Activated CD4-positive, alpha-beta T cell treated with anti-CD3 and anti-CD28 coated beads, Interleukin-2, Interleukin-6, amounts not matched to agents 100 ng/mL and 50 ng/mL, durations not matched to agents 16 hours and 8 hours (primary cell): ENCODE results near the gene NUP62CL.
"Not testable (repeated sequence)": the region's sequence is repeated elsewhere in the genome, so short reads cannot be mapped to it uniquely, and the experiment has no call there.

Source experiments
- DNase-seq: peaks from one replicate; pipeline ENCODE4 v3.0.0-alpha.2; 2020

Gene NUP62CL, protein sequence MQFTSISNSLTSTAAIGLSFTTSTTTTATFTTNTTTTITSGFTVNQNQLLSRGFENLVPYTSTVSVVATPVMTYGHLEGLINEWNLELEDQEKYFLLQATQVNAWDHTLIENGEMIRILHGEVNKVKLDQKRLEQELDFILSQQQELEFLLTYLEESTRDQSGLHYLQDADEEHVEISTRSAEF

DNA sequence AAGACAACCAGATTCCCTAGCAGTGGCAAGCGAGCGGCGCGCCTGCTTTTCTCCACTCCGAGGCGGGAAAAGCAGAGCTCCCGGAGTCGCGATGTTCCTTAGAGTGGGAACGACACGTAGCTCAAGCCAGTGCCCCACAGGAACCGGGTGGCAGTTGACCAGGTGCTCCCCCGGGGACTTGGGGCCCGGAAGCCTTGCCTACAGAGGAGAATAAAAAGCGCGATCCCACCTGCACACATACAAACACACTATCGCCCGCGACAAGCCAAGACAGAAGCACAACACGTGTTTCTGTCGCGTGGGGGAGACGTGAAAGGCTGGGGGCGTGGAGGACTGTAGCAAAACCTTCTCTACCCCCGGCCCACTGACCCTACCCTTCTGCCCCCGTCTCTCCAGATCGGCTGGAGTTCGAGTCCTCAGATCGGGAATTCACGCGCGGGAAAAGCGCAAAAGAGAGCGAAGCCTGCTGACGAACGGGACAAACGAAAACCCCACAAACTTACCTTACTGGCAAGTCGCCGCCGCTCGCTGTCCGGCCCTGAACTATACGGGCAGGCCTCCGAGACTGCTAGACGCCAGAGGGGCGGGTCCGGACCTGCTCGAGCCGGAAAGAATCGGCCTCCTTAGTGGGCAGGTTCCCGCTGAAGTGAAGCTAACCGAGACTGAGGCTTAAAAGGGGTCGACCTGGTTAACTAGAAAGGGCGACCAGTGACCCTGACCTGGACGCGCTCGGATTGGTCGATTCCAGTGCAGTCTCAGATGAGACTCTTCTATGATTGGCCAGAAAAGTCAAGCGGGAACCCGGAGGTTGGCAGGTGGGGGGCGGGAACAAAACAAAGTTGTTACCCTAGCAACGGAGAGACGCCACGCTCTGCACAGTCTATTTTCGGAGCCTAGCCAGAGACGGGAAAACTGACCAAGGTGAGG is at the start of gene NUP62CL, which contains the start of gene DNAAF6:
Gene NUP62CL, minus strand, starts transcription at position 664 of the 927 bp plus-strand sequence. CDS start 31,287 bp downstream, outside the sequence.
Gene DNAAF6, plus strand, starts transcription at position 842 of the 927 bp plus-strand sequence. CDS start 6,265 bp downstream, outside the sequence.
- peak; percentile 81 for DNase-seq

DNA sequence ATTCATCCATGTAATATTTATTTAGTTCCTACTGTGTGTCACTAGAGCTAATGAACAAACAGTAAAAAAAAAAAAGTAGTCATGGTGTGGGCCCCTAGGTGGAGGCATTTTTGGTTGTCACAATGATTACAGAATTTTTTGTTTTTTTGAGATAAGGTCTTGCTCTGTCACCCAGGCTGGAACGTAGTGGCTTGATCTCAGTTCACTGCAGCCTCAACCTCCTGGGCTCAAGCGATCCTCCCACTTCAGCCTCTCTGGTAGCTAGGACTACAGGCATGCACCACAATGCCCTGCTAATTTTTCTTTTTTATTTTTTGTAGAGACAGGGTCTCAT is 22.2 kb upstream of the NUP62CL start:
- DNase-seq = no peak

DNA sequence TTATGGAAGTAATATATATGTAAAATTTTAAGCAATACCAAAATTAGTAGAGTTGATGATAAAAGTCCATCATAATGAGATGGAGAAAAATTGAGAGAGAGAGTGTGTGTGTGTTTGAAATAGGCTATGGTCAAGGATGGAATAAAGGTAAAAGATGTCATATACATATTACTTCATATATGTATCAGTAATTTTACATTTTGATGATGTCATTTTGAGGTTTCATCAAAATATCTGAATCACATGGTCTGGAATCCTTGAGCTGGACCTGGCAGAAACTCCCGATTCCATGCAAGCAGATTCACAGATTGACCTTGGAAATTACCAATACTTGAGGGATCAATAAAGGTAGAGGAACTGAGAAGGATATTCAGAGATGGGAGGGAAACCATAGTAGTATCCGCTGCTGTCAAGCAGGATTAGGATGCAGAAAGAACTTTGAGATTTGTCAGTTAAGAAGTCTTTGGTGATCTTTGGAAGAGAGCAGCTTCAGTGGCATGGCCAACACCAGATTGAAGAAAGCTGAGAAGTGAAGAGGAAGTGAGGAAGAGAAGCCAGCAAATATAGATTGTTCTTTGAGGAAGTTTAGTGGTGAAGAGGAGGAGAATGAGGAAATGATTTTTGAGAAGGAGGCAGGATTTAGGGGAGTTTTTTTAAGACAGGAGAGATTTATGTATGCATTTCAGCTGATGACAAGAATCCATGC is 21.7 kb upstream of the NUP62CL start:
- no peak for DNase-seq

DNA sequence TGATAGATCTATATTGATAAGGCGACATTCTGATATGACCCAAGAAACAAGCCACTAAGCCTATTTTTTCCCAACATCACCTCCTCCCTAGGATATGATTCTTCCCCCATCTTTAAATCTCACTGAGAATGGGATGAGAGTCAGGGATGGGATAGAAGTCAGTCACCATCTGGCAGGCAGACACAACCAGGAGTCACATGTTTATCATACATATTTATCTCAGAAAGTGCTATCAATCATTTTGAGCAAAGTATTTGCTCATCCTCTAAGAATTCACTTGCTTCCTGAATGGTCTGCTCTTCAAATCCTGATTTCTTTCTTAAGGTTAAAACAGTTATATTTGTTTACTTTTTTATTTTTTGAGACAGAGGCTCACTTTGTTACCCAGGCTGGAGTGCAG is 20.5 kb upstream of the NUP62CL start:
- no peak for DNase-seq

DNA sequence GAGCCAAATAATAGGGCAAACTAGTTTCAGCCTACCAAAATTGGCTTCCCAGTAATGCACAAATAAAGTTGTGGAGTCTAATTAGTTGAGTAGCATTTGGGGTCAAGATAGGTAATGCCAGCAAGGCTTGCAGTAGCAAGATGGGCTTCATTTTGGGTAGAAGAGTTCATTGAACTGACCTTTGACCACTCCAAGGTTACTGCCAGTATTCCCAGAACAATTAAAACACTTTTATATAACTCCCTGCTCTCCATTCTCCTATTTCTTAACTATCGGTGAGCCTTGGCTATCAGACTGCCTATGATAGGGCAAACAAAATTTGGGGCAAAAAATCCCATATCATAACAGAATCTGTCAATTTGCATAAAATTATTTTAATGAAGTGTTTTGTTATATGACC is 7.2 kb upstream of the NUP62CL start:
- DNase-seq = no peak

DNA sequence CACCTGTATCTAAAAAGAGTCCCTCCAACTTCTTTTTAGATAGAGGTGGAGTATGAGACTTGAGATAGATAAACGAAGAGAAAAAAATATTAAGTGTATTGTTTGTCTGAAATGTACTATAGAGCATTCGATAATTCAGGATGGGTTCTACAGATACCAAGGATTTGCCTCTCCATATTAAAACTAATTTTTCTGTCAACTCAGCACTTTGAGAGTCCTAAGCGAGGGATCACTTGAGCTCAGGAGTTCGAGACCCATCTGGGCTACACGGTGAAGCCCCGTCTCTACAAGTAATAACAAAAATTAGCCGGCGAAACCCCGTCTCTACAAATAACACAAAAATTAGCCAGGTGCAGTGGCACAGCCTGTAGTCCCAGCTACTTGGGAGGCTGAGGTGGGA is 1.7 kb upstream of the NUP62CL start:
- no peak for DNase-seq

DNA sequence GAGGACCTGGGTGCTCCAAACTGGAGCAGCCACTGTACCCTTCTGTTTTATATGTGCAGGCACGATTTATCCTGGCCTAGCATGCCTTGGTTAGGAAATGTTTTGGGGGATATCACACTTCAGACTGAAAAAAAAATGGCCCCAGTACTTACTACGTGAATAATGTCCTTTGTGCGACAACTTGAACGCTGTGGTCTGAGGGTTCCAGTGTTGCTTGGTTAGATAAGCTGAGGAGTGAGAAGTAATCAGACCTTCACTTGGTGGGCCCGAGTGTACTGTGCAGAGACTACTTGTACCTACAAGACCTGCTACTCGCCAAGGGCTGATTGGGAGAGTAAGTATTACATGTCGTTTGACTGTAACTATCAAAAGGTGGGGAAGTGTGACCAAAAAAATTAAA is 856 bp upstream of the NUP62CL start:
- no peak for DNase-seq

DNA sequence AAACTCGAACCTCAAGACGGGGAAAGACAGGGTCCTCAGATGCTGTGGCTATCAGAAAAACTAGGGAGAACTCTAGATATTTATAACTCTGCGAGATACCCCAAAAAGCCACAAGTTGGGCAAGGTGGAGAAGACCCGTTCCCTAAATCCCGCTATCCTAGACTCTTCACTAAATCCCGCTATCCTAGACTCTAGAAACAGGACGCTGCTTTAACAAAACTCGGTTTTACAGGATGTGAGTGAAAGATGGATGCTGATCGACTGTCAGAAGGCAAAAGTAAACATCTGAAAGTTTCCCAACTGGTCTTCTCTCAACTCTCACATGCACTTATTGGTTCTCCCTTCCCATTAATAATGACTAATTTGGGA is 448 bp upstream of the NUP62CL start:
- DNase-seq = no peak

DNA sequence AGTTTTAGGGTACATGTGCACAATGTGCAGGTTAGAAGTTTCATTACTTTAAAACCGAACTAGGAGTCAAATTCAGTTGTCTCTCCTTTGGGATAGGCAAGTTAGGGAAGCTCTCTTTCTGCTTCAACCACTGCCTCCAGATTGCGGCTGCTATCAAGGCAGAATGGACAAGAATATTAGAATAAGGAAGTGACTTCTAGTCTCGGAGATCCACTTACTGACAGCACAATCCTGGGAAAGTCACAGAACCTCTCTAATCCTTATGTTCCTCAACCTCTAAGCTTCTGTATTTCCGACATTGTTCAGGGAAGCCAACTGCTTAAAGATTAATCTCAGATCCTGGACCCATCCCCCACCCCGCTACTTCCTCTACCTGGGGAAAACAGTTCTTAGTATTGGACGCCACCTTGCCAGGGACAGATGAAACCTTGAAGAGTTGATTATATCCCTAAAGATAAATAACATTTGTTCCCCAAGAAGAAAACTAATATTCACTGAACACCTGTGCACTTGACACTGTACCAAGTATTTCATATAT is 2.1 kb downstream of the NUP62CL start:
- no peak for DNase-seq

DNA sequence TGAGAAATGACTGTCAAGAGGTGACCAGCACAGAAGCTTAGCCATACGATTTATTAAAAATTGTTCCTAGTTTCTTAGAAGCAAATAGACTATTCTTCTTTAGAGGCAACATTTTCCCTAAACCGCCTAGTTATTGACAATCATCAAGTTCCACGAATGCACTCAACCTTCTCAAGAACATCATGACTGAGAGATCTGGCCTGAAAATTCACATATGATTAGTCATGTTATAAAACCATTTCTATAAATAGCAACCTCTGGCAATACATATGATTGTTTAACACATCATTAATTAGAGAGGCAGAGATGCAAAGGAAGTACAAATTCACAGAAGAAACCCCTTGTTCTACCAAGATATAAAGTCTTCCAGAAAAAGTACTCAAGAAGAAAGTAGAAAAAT is 6.7 kb downstream of the NUP62CL start:
- no peak for DNase-seq

DNA sequence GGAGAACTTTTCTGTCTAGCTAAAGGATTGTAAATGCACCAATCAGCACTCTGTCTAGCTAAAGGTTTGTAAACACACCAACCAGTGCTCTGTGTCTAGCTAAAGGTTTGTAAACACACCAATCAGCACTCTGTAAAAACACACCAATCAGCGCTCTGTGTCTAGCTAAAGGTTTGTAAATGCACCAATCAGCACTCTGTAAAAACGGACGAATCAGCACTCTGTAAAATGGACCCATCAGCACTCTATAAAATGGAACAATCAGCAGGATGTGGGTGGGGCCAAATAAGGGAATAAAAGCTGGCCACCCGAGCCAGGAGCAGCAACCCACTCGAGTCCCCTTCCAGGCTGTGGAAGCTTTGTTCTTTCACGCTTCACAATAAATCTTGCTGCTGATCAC is 8.2 kb downstream of the NUP62CL start:
- DNase-seq = not testable (repeated sequence)

DNA sequence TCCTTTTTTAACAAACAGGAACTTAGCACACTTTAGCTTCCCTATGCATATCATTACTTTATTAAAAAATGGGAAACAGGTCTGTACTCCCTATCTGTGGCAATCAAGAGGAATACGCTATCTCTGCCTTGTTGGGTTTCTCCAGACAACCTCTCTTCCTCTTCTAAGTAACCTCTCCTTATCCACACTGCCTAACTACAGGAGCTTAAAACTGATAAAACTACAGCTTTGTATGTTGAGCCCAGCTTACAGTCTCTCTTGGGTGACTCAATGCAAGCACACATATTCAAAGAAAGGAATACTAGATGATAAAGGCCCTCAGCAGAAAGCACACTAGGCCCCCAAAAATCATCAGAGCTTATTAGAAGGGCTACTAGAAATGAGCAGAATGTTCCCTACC is 8.9 kb downstream of the NUP62CL start:
- DNase-seq = no peak

DNA sequence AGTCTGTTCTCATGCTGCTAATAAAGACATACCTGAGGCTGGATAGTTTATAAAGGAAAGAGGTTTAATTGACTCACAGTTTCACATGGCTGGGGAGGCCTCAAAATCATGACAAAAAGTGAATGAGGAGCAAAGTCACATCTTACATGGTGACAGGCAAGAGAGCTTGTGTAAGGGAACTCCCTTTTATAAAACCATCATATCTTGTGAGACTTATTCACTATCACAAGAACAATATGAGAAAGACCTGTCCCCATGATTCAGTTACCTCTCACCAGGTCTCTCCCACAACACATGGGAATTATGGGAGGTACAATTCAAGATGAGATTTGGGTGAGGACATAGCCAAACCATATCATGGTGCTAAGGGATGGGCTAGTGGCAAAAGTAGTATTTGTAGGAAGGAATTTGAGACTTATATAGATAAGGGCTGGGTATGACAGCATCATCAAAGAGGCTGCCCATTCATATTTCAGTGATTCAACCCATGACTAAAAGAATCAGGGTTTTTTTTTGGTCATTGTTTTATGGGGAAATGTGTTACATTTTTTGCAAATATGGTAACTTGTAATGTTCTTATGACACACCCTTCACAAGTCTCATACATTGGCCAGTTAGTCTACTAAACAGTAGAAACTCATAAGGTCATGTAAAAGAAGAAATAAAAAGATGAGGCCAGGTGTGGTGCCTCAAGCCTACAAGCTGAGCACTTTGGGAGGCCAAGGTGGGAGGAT is 34.7 kb downstream of the NUP62CL start:
- no peak for DNase-seq

DNA sequence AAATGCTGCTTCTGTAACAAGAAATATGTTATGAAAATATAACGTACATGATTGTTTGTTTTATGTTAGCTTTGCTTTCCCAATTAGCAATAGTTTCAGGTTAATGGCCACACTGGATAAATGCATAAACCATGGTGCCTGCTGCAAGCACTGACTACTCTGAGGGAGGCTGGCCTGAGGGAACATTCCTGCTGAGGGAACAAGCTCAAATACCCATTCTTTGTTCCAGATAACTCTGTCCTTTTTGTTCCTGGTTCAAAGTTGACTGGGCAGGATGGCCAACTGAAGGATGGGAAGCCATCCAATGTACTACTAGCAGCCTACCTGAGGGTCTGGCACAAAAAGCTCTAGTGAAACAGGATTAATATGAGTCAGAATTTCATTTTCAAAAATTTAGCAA is 37.5 kb downstream of the NUP62CL start:
- no peak for DNase-seq

DNA sequence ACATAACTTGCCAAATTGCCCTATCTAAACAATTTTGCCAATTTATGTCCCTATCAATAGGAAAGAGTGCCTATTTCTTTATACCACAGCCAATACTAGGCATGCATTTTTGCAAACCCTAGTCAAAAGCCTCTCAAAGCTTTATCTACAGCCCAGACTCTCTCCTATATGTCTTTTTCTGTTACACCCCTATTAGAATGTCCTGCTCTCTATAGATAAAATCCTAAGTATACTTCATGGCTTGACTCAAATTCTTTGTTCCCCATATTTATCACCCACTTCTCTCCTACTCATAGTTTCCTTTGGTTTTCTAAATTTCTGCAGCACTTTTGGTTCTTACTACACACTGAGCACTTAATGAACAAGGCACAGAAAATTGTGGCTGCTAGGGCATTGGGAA is 38.0 kb downstream of the NUP62CL start:
- no peak for DNase-seq

DNA sequence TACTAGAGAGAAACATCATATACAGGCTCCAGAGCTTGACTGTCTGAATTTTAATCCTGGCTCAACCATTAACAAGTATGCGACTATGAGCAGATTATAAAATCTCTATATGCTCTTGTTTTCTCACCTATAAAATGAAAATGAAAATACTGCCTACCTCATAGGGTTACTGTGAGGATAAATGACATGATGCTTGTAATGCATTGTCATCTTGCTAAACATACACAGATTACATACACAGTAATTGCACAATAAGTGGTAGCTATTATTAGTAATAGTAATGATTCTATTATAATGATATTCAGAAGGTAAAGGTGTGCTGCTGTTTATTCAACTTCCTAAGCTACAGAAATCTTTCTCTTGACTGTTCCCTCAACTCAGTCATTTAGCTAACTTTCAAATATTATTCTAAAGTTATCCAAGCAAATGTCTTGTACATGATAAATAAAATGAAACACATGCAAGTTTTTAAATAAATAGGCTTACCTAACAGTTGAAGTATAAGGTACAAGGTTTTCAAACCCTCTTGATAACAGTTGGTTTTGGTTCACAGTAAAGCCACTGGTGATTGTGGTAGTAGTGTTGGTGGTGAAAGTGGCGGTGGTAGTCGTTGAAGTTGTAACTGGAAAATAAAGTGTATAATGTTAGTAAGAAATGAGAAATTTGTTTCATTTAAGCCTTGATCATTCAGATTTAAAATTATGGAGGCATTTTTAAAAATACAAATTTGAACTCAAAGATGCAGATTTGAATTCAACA is 38.9 kb downstream of the NUP62CL start:
- no peak for DNase-seq

DNA sequence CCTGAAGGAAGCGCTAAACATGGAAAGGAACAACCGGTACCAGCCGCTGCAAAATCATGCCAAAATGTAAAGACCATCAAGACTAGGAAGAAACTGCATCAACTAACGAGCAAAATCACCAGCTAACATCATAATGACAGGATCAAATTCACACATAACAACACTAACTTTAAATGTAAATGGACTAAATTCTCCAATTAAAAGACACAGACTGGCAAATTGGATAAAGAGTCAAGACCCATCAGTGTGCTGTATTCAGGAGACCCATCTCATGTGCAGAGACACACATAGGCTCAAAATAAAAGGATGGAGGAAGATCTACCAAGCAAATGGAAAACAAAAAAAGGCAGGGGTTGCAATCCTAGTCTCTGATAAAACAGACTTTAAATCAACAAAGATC is 48.6 kb downstream of the NUP62CL start:
- DNase-seq = not testable (repeated sequence)

DNA sequence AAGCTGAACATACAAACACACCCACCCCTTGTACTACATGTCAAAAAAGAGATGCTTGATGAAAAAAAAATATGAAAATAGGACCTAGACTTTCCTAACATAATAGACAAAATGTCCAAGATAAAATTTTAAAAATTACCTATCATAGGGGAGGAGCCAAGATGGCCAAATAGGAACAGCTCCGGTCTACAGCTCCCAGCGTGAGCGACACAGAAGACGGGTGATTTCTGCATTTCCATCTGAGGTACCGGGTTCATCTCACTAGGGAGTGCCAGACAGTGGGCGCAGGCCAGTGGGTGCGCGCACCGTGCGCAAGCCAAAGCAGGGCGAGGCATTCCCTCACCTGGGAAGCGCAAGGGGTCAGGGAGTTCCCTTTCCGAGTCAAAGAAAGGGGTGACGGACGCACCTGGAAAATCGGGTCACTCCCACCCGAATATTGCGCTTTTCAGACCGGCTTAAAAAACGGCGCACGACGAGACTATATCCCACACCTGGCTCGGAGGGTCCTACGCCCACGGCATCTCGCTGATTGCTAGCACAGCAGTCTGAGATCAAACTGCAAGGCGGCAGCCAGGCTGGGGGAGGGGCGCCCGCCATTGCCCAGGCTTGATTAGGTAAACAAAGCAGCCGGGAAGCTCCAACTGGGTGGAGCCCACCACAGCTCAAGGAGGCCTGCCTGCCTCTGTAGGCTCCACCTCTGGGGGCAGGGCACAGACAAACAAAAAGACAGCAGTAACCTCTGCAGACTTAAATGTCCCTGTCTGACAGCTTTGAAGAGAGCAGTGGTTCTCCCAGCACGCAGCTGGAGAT is 50.4 kb downstream of the NUP62CL start:
- not testable (repeated sequence) for DNase-seq

DNA sequence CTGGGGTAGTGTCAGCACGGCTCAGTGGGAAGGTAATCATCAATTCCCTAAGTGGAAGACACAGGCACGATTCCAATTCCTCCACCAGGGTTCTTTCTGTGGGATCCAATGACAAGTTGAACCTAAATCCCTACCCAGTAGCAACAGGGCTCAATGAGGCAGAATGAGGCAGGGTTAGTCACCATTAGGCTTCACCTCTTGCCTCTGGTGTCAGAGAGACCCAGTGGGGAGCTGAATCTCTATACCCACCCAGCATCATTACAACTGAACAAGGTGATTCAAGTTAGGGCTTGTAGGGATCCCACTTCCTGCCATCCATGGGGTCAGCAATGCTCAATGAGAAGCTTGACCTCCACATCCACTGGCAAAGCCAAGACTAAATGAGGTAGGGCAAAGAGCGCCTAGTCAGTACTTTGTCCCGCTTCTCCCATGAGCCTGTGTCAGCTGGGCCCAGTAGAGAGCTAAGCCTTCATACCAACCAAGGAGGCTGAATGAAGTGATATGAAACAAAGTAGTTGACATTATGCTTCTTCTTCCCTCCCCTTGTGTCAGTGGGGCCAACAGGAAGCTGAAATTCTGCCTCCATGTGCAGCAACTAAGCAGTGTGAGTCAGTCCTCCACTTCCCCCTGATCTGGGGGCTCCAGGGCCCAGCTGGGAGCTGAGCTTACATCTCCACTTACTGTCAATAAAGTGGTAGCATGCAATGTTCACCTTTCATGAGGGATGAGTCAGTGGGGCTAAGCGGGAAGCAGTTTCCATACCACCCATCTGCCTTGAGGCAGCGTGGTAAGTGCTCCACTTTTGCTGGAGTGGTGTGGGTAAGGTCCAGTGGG is 51.2 kb downstream of the NUP62CL start:
- DNase-seq = no peak

DNA sequence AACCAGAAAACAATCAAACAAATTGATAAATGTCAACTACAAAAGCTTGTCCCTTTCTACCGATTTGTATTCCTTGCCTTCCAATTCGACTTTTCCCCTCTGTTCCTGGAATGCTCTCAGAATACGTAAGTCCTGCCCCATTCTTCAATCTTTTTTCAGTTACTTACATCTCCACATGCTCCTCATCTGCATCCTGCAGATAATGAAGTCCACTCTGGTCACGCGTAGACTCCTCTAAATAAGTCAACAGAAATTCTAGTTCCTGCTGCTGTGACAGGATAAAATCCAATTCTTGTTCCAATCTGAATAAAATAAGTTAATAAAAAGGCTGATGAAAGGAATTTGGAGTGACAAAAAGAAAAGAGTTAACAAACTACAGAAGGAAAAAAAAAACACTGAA is 53.2 kb downstream of the NUP62CL start:
- no peak for DNase-seq
